Neural progenitor cell (in vitro differentiated cells): ENCODE measurements around the gene ABCA3. TPM values are rescaled to one million over a fixed set of nuclear protein-coding genes. Genes with fewer than 3 reads are reported as not detected.

Experiments used
- DNase-seq: peaks from one replicate; pipeline ENCODE4 v3.0.0-alpha.2; 2016; ENCODE audit warnings: low spot score
- H2AFZ ChIP-seq: fragments of 200-600 bp; sonication (generic); replicated peaks from 2 replicates; pipeline ENCODE4 v1.6.1; 2016; ENCODE audit warnings: antibody characterized with exemption
- H3F3A ChIP-seq: fragments of 200-600 bp; sonication (generic); 2 replicates; pipeline ENCODE4 v1.6.1; 2016; ENCODE audit warnings: antibody characterized with exemption, low read depth
- H3K27ac ChIP-seq: fragments of 200-600 bp; sonication (generic); 2 replicates; pipeline ENCODE4 v1.5.1; 2016; ENCODE audit warnings: mild to moderate bottlenecking
- H3K27me3 ChIP-seq: fragments of 200-600 bp; sonication (generic); 2 replicates; pipeline ENCODE4 v1.6.1; 2016; ENCODE audit warnings: mild to moderate bottlenecking, moderate library complexity
- H3K36me3 ChIP-seq: fragments of 200-600 bp; sonication (generic); 2 replicates; pipeline ENCODE4 v1.5.1; 2016
- H3K4me1 ChIP-seq: fragments of 200-600 bp; sonication (generic); 2 replicates; pipeline ENCODE4 v1.6.1; 2016; ENCODE audit warnings: mixed run types
- H3K4me2 ChIP-seq: fragments of 200-600 bp; sonication (generic); 2 replicates; pipeline ENCODE4 v1.6.1; 2016
- H3K4me3 ChIP-seq: fragments of 200-600 bp; sonication (generic); 2 replicates; pipeline ENCODE4 v1.5.1; 2016
- H3K79me2 ChIP-seq: fragments of 200-600 bp; sonication (generic); 2 replicates; pipeline ENCODE4 v1.6.1; 2016; ENCODE audit warnings: low read depth
- H3K9ac ChIP-seq: fragments of 200-600 bp; sonication (generic); 2 replicates; pipeline ENCODE4 v1.6.1; 2016
- H3K9me3 ChIP-seq: fragments of 200-600 bp; sonication (generic); 2 replicates; pipeline ENCODE4 v1.5.1; 2016; ENCODE audit warnings: low read depth
- H4K20me1 ChIP-seq: fragments of 200-600 bp; sonication (generic); 2 replicates; pipeline ENCODE4 v1.6.1; 2016; ENCODE audit warnings: low read depth
- H3K27ac Mint-ChIP-seq: 3 replicates; pipeline ENCODE4 v1.8.0; 2021; ENCODE audit warnings: mixed read lengths
- H3K27me3 Mint-ChIP-seq: 2 replicates; pipeline ENCODE4 v1.8.0; 2022; ENCODE audit warnings: low read depth, mild to moderate bottlenecking, inconsistent platforms, moderate library complexity, mixed read lengths; ENCODE audit not compliant: insufficient read depth
- H3K36me3 Mint-ChIP-seq: 3 replicates; pipeline ENCODE4 v1.8.0; 2021; ENCODE audit warnings: mixed read lengths
- H3K4me1 Mint-ChIP-seq: 3 replicates; pipeline ENCODE4 v1.8.0; 2021; ENCODE audit warnings: mixed read lengths
- H3K4me3 Mint-ChIP-seq: 3 replicates; pipeline ENCODE4 v1.8.0; 2021; ENCODE audit warnings: mild to moderate bottlenecking, moderate library complexity, mixed read lengths
- H3K9me3 Mint-ChIP-seq: 3 replicates; pipeline ENCODE4 v1.8.0; 2020; ENCODE audit warnings: mixed read lengths
- EZH2 ChIP-seq: fragments of 200-600 bp; sonication (generic); IDR thresholded peaks from 2 replicates; pipeline ENCODE4 v1.6.1; 2017; ENCODE audit warnings: antibody characterized with exemption, mild to moderate bottlenecking, moderate library complexity
- EZH2phosphoT487 ChIP-seq: fragments of 200-600 bp; sonication (generic); IDR thresholded peaks from 2 replicates; pipeline ENCODE4 v1.6.1; 2017; ENCODE audit warnings: antibody characterized with exemption
- total RNA-seq: library from RNA; depleted of rRNA; stranded (reverse); fragments of >200 nt; gene quantifications from 2 replicates; pipeline ENCODE4 v1.2.3, GENCODE V29; 2015; ENCODE audit warnings: low replicate concordance
- TF ChIP-seq, protein P1 (sequence below): fragments of 200-600 bp; sonication (generic); IDR thresholded peaks from 2 replicates; pipeline ENCODE4 v1.5.1; 2017; ENCODE audit warnings: antibody characterized with exemption, mild to moderate bottlenecking

Gene ABCA3
- total RNA-seq, 1 donor from 2014 or later, result 9.7 TPM

DNA sequence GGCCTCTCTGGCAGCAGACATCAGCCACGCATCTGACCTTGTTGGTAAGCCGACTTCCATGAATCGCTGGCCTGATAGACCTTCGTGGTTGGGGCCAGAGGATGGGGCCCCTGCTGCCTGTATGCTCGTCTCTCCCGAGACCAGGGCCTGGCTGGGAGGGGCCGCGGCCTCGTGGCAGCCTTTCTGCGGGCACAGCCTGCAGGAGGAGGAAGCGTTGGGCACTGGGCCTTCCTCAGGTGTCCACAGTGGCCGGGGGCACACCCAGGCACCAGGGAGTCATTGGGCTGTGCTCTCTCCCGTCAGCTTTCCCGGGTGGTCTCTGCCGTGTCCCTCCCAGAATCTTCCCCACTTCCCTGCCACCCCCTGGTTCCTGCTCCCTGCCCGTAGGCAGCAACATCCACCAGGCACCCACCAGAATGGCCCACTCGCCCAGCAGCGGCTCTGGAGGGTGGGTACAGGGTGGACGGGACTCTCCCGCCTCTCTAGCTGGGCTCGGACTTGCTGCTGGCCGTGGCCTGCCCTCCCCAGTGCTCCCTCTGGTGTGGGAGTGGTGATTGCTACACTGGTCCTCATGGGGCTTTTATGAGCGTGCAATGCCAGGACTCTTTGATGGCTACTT, 110.8 kb downstream of the ABCA3 start:
- Histone ChIP-seq H3K4me2 (no peak overlapping the region), H3K9ac (no peak overlapping the region), H3K4me1 (no peaks in the 10 kb centered on the region), H3K27me3 (no peaks in the 10 kb centered on the region), H3K79me2 (peaks cover 30% of the 10 kb centered on the region), H2AFZ (no peak overlapping the region), H3K4me3 (no peak overlapping the region), H3F3A (no peaks in the 10 kb centered on the region), H3K9me3 (no peaks in the 10 kb centered on the region), H3K36me3 (no peaks in the 10 kb centered on the region), H3K27ac (no peak overlapping the region), H4K20me1 (peaks cover 26% of the 10 kb centered on the region)
- Mint-ChIP-seq H3K27me3 (peaks cover 2% of the 10 kb centered on the region), H3K9me3 (no peaks in the 10 kb centered on the region), H3K27ac (no peak overlapping the region), H3K4me3 (no peak overlapping the region), H3K4me1 (peaks cover 3% of the 10 kb centered on the region), H3K36me3 (peaks cover 2% of the 10 kb centered on the region)
- TF ChIP-seq EZH2phosphoT487 (no peak), EZH2 (no peak)
- TF ChIP-seq, protein P1, sequence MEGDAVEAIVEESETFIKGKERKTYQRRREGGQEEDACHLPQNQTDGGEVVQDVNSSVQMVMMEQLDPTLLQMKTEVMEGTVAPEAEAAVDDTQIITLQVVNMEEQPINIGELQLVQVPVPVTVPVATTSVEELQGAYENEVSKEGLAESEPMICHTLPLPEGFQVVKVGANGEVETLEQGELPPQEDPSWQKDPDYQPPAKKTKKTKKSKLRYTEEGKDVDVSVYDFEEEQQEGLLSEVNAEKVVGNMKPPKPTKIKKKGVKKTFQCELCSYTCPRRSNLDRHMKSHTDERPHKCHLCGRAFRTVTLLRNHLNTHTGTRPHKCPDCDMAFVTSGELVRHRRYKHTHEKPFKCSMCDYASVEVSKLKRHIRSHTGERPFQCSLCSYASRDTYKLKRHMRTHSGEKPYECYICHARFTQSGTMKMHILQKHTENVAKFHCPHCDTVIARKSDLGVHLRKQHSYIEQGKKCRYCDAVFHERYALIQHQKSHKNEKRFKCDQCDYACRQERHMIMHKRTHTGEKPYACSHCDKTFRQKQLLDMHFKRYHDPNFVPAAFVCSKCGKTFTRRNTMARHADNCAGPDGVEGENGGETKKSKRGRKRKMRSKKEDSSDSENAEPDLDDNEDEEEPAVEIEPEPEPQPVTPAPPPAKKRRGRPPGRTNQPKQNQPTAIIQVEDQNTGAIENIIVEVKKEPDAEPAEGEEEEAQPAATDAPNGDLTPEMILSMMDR, result no peak
- no peak for DNase-seq

- H3K9me3 Mint-ChIP-seq, result no peaks in the 10 kb centered on the region
- no peaks in the 10 kb centered on the region for H3K9me3 ChIP-seq
- peaks cover 2% of the 10 kb centered on the region for H3K27me3 Mint-ChIP-seq
- no peak overlapping the region for H3K4me3 ChIP-seq
- H3K27me3 ChIP-seq, result no peaks in the 10 kb centered on the region
- no peak for TF ChIP-seq EZH2
- TF ChIP-seq, protein P1, result no peak
- TF ChIP-seq EZH2phosphoT487, result no peak
- H3K4me1 ChIP-seq, result peaks cover 6% of the 10 kb centered on the region
- H3K27ac ChIP-seq, result no peak overlapping the region
- no peak overlapping the region for H3K9ac ChIP-seq
- peaks cover 2% of the 10 kb centered on the region for H3K36me3 Mint-ChIP-seq
- peaks cover 32% of the 10 kb centered on the region for H4K20me1 ChIP-seq
- no peaks in the 10 kb centered on the region for H3F3A ChIP-seq
- H3K4me3 Mint-ChIP-seq, result no peak overlapping the region
- DNase-seq, result no peak
- H3K27ac Mint-ChIP-seq, result no peak overlapping the region
- peaks cover 9% of the 10 kb centered on the region for H3K4me1 Mint-ChIP-seq
- H3K4me2 ChIP-seq, result no peak overlapping the region
- no peaks in the 10 kb centered on the region for H3K36me3 ChIP-seq
- H3K79me2 ChIP-seq, result peaks cover 36% of the 10 kb centered on the region
- no peak overlapping the region for H2AFZ ChIP-seq
These were observed 111.4 kb downstream of the ABCA3 start for GRCh38 chr16:2229091-2229490.

DNA sequence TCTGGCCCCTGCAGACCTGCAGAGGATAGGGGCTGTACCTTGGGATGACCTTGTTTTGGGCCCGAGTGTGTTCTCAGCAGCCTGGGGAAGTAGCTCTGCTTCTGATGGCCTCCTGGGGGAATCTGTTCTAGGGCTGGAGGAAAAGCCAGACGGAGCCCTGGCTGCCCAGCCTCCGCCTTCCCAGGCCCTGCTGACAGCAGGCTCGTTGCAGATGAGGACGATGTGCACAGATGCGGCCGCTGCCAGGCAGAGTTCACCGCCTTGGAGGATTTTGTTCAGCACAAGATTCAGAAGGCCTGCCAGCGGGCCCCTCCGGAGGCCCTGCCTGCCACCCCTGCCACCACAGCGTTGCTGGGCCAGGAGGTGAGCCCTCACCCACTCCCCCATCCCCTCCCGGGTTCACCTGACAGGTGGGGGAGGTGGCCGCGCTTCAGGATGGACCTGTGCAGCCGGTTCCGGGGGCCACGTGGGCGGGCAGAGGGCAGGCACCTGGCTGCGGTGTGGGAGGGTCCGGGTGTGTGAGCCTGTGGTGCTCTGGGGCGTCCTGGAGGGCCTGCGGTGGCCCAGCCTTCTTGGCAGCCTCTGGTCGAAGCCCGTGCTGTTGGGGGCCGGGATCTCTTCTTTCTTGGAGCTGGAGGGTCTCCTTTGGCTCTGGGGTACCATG, 112.2 kb downstream of the ABCA3 start:
- no peak overlapping the region for H3K27ac Mint-ChIP-seq
- Histone ChIP-seq H3K27me3 (no peaks in the 10 kb centered on the region), H3K36me3 (no peaks in the 10 kb centered on the region), H3F3A (no peaks in the 10 kb centered on the region), H3K79me2 (peaks cover 41% of the 10 kb centered on the region), H3K27ac (no peak overlapping the region), H3K4me1 (peaks cover 7% of the 10 kb centered on the region), H3K4me2 (no peak overlapping the region), H3K9ac (no peak overlapping the region), H2AFZ (no peak overlapping the region), H3K9me3 (no peaks in the 10 kb centered on the region), H4K20me1 (peaks cover 34% of the 10 kb centered on the region), H3K4me3 (no peak overlapping the region)
- H3K4me3 Mint-ChIP-seq, result no peak overlapping the region
- TF ChIP-seq, protein P1, result no peak
- TF ChIP-seq EZH2phosphoT487 (no peak), EZH2 (no peak)
- peaks cover 9% of the 10 kb centered on the region for H3K4me1 Mint-ChIP-seq
- no peak for DNase-seq
- peaks cover 2% of the 10 kb centered on the region for H3K36me3 Mint-ChIP-seq
- peaks cover 2% of the 10 kb centered on the region for H3K27me3 Mint-ChIP-seq
- no peaks in the 10 kb centered on the region for H3K9me3 Mint-ChIP-seq
